NCI-H446 treated with DMSO at 0.1 percent for 48 hours (cell line): ENCODE results near the gene MPRIP.

ENCODE experiments used
- DNase-seq: peaks from one replicate; lab custom pipeline; 2025; lab: John Stamatoyannopoulos, UW

The MPRIP gene

DNA sequence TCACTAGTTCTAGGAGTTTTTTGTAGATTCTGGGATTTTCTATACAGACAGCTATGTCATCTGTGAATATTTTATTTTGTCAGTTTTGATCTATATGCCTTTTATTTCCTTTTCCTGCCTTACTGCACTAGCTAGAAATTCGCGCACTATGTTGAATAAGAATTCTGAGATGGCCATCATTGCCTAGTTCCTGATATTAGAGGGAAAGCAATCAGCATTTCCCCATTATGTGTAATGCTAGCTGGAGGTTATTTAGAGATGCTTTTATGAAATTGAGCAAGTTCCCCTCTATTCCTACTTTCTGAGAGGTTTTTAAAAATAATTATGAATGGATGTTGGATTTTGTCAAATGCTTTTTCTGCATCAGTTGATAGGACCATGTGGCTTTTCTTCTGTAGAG is 23.8 kb downstream of the MPRIP start:
- no peak for DNase-seq

DNA sequence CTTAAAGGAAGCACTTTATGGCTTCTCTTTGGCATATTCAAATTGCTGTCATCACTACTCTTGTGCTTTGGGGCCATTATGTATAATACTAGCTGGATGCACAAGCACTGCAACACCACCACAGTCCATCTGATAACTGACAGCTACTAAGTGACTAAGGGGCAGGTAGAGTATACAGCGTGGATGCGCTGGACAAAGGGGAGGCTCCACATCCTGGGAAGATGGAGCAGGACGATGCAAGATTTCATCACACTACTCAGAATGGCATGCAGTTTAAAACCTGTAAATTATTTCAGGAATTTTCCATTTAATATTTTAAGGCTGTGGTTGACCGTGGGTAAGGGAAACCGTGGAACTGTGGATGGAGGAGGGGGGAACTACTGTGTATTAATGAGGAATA is 25.0 kb downstream of the MPRIP start:
- no peak for DNase-seq

DNA sequence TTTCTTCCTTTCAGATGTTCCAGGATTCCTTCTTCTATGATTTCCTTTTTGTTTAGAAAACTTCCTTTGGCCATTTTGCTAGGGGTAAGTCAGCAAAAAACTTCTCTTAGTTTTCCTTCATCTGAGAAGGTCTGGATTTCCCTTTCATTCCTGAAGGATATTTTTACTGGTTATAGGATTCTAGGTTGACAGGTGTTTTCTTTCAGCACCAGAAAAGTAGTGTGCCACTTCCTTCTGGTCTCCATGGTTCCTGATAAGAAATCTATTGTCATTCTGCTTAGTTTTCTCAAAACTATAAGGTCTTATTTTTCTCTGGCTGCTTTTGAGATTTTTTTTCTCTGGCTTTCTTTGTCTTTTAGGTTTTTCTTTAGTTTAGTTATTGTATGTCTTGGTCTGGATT is 27.6 kb downstream of the MPRIP start:
- no peak for DNase-seq

DNA sequence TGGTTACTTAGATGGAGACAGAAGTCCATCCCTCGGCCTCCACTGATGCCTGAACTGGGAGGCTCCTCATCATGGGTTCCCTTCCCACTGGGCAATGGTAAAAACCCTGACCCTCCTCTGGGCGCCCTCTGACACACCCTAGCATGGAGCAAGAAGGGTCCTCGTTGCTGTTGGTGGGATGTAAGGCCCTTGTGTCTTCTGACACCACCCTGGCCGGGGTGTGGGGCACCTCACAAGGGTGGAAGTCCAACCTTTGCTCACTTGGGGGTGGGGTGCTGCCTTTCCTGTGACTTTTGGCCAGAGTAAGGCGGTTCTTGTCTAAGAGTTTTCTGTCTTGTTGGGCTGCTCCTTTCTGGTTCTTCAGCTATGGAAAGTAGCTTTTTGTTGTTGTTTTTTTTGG is 28.7 kb downstream of the MPRIP start:
- DNase-seq = no peak

DNA sequence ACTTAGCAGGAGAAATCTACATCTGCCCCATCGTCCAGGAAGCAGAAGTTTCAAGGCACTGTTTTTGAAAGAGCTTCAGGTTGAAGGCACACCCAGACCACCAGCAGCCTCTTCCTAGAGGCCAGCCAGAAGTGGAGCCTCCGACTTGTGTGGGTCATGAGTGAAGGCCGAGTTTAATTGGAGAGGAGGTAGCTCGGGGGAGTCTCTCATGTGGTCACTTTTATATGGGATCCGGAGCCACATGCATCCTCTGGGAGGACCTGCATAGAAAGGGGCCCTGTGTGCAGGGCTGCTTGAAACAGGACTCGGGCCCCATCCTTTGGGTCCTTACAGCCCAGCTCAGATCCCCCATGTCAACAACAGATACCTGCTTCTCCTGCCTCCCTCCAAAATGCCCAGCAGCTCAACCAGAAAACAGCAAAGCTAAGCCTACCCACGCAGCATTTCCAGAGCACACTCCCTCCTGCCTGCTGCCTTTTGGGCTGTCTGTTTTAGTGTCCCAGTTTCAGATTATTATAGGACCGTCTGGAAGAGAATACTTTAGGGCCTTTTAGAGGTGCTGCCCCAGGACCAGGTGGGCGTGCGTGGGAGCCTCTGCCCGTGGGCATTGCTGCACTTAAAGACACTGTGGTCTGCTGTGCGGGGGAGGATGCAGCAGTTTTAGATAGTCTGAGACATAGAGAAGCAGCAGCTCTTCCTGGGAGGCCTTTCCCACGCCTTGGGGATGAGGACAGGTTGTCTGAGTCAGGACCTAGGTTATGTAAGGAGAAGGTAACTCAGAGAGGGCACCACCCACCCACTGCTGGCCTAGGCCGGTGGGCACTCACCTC is 29.5 kb downstream of the MPRIP start:
- no peak for DNase-seq

DNA sequence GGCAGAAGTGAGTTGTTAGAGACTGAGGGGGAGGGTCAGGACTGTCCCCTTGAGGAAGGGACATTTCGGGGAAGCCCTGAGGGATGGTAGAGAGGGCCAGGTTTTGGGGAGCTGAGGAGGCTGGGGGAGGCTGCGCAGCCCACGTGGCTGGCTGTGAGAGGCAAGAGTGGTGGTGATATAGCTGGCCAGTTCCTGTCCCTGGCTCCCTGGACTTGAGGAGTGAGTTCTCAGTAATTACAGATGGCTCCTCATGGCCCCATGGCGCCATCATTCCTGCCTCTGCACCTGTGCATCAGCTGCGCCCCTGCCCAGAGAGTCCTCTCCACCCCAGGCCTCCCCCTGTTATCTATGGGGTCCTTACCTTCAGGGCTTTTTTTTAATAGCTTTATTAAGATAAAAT is 30.3 kb downstream of the MPRIP start:
- DNase-seq = no peak

DNA sequence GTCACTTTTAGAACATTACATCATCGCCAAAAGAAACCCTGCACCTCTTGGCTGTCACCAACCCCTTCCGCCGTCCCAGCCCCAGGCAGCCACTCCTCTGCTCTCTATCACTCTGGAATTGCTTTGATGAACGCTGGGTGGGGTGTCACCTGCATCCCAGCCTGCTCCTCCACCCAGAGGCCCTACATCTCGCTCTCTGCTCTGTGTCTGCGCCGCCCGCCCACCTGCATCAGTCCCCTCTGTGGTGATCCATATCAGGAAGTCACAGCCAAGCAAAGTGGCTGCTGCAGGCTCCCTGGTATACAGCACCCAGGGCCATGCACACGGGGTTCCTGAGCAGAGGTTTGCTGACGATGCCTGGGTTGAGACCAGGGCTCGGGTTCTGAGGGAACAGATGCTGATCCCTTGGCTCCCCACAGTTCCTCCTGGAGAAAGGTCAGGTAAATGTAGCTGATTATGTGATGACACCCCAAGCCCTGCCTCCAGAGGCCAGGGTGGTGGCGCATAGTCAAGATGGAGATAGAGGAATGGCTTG is 30.8 kb downstream of the MPRIP start:
- no peak for DNase-seq

GRCh38 chr17:17073581-17074403 is 31.5 kb downstream of the MPRIP start:
- no peak for DNase-seq

DNA sequence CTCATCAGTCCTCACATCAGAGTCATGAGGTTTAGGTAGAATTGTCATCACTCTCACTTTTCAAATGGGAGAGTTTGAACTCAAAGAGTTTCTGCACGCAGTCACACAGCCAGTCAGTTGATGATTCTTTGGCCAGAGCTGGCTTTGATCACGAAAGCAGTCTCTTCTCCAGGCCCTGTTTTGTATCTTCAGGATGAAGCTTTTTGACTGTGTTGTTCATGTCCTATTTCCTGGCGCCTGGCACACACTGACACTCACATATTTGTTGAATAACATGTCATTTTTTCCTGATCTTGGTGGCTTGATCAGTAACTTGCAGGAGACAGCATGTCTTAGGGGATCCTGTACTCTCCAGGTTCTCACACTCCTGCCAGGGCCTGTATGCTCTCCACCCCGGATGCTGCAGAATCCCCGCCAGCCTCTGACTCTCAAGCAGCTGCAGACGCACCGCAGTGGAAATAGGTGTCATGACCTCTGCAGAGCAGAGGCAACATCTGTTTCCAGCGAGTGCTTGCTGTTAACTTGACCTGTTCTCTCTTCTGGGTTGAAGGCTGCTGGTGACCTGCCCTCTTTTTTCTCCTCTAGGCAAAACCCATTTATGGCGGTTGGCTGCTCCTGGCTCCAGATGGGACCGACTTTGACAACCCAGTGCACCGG is 33.0 kb downstream of the MPRIP start:
- no peak for DNase-seq

GRCh38 chr17:17076066-17076465 is 33.8 kb downstream of the MPRIP start:
- DNase-seq = no peak

DNA sequence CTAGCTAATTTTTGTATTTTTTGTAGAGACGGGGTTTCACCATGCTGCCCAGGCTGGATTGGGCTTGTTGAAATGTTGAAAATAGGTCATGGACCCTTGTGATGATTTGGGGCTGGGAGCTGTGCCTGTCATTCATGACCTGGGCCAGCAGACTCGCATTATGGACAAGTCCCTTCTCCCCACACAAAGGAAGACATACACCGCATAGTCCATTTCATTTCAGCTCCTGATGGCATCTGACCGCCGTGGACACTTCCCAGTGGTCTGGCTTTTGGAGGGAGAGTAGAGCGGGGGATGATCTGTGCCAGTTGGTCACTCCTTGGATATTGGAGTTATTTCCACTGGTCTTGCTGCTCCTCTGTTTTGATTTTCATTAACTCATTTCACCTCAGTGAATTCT is 34.8 kb downstream of the MPRIP start:
- DNase-seq = no peak

- DNase-seq = no peak
Observed at GRCh38 chr17:17077861-17078732, 35.8 kb downstream of the MPRIP start.

DNA sequence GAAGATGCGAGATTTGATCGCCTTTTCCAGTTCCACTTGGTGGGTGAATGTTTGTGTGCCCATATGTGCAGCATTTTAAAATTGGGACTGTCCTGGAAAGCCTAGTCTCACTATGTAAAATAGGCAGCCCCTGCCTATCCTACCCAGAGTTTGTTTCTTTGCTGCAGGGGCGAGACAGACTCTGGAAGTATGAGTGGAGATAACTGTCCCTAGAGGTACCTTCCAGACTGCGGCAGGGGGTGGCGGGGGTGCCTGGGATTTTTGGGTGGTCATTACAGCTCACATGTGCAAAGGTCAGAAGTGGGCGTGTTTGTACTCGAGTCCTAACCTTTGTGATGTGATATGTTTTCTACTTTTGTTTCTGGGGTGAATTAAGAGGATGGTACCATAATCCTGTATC is 36.6 kb downstream of the MPRIP start:
- no peak for DNase-seq

DNA sequence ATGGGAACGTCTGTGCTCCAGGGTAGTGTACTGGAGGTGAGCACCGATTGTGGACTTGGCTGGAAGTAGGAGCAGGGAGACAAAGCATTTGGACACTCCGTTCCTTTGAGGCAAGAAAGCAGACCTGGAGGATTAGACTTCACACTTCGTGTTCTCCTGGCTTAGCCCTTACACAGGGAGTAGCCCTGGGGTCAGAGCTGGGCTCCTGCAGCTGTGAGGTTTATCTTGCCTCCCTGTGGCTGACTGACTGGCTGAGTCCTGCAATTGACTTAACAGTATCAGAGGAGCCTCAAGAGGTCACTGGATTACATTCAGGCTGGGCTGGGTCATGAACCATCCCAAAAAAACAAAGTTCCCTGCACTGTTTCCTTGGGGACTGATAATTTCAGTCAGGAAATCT is 37.1 kb downstream of the MPRIP start:
- no peak for DNase-seq

DNA sequence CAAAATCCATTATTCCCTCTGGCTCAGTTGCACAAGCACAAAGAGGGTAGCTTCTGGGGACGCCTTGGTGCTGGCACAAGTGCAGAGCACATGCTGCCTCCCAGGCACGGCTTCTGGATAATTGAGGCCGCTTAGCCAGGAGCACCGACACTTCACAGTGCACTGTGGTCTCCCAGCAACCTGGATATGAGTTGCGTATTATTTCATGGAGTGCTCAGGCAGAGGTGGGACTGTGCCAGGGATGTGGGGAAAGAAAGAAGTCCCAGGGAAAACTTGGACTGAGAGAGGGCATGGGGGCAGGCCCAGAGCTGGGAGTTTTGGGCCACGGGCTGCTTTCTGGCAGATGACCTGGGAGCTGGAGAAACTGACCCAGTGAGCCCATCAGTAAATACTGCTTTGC is 37.5 kb downstream of the MPRIP start:
- DNase-seq = no peak

DNA sequence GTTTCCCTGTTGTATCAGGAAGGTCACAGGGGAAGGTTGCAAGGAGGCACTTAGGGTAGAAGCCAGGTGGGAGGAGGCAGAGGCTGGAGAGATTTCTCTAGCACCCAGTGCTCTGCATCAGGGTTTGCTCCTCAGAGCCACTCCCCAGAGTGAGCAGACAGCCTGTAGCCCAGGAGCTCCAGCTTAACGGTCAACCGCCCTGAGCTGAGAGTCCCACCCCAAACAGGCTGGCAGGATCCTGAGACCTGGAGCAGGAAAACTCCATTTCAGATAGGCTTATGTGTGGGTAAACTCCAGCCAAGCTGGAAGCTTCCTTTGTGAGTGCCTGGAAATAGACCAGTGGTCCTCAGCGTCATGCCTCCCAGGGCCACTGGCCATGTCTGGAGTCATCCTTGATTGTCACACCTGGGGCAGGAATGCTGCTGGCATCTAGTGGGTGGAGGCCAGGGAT is 37.9 kb downstream of the MPRIP start:
- DNase-seq = no peak

DNA sequence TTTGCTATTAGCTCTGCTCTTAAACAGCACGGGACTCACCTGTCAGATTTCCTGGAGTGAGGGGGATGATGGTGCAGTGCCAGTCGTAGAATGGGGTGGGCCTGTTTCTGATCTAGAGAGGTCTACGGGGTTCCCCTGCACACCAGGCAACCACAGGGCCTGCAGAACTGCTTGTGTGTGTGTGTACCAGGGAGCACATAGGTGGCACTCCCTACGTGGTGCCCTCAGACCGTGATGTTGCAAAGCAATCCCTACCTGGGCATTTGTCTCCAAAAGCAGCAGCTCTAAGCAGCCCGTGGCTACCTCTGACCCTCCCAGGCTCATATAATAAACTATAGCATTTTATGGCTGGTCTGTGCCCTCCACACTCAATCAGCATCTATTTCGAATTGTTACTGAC is 38.5 kb downstream of the MPRIP start:
- no peak for DNase-seq

GRCh38 chr17:17081304-17081940 is 39.2 kb downstream of the MPRIP start:
- DNase-seq = no peak

DNA sequence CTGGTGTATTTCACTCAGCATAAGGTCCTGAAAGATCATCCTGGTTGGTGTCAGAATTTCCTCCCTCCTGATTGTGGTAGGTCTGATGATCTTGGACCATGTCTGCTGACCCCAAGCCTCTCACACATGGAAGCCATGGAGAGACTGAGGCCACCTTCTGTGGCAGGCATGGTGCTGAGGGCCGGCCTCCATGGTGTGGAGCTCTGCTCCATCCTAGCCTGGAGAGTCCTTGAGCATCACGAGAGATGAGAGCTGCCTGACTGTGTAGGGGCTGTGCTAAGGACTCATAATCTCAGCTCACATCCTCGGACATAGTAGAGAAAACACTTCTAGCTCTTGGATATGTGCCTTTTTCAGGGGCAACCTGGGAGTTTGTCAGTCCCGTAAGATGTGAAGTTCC is 40.6 kb downstream of the MPRIP start:
- DNase-seq = no peak

GRCh38 chr17:17084317-17084835 is 42.1 kb downstream of the MPRIP start:
- no peak for DNase-seq

- no peak for DNase-seq
Observed at GRCh38 chr17:17084941-17085340, 42.7 kb downstream of the MPRIP start.
